HEK293T (cell line): ENCODE results near the gene ZKSCAN5.

ENCODE experiments used
- CTCF ChIA-PET: fragments of 350-600 bp; formaldehyde crosslinking; extraction: SDS; loops from one replicate; lab custom pipeline; 2021; ENCODE audit warnings: antibody characterized with exemption, inconsistent platforms; lab: Yijun Ruan, JAX
- POLR2A ChIA-PET: fragments of 350-600 bp; formaldehyde crosslinking; extraction: SDS; loops from one replicate; lab custom pipeline; 2020; ENCODE audit warnings: antibody characterized with exemption, inconsistent platforms; lab: Yijun Ruan, JAX
- DNase-seq: peaks from one replicate; pipeline ENCODE4 v3.0.0; 2012; ENCODE audit warnings: mixed read lengths; ENCODE audit errors: extremely low spot score
- ARNT ChIP-seq: fragments of 450-650 bp; IDR thresholded peaks from 2 replicates; pipeline ENCODE4 v1.6.1; 2017; ENCODE audit warnings: mild to moderate bottlenecking
- BHLHE40 ChIP-seq: fragments of 450-650 bp; IDR thresholded peaks from 2 replicates; pipeline ENCODE4 v1.6.1; 2016; ENCODE audit warnings: mild to moderate bottlenecking, moderate library complexity, borderline replicate concordance
- CTBP1 ChIP-seq: fragments of 450-650 bp; IDR thresholded peaks from 2 replicates; pipeline ENCODE4 v1.6.1; 2016; ENCODE audit warnings: borderline replicate concordance
- ELF4 ChIP-seq: fragments of 450-650 bp; IDR thresholded peaks from 2 replicates; pipeline ENCODE4 v1.6.1; 2017; ENCODE audit warnings: antibody characterized with exemption
- FOXA1 ChIP-seq: fragments of 450-650 bp; IDR thresholded peaks from 2 replicates; pipeline ENCODE4 v1.6.1; 2016; ENCODE audit warnings: mild to moderate bottlenecking
- FOXK2 ChIP-seq: fragments of 450-650 bp; IDR thresholded peaks from 2 replicates; pipeline ENCODE4 v1.6.1; 2016; ENCODE audit warnings: mild to moderate bottlenecking
- FOXM1 ChIP-seq: fragments of 450-650 bp; IDR thresholded peaks from 2 replicates; pipeline ENCODE4 v1.6.1; 2017; ENCODE audit warnings: mild to moderate bottlenecking, borderline replicate concordance
- HDGF ChIP-seq: fragments of 450-650 bp; IDR thresholded peaks from 2 replicates; pipeline ENCODE4 v1.6.1; 2017; ENCODE audit warnings: antibody characterized with exemption, borderline replicate concordance
- L3MBTL2 ChIP-seq: fragments of 450-650 bp; conservative IDR thresholded peaks from 2 replicates; pipeline ENCODE4 v1.6.1; 2016; ENCODE audit warnings: mild to moderate bottlenecking
- LEF1 ChIP-seq: fragments of 450-650 bp; IDR thresholded peaks from 2 replicates; pipeline ENCODE4 v1.6.1; 2017; ENCODE audit warnings: mild to moderate bottlenecking, borderline replicate concordance
- NFRKB ChIP-seq: fragments of 450-650 bp; IDR thresholded peaks from 2 replicates; pipeline ENCODE4 v1.6.1; 2016; ENCODE audit warnings: mild to moderate bottlenecking, moderate library complexity
- PKNOX1 ChIP-seq: fragments of 450-650 bp; IDR thresholded peaks from 2 replicates; pipeline ENCODE4 v1.6.1; 2016
- SP1 ChIP-seq: fragments of 450-650 bp; IDR thresholded peaks from 2 replicates; pipeline ENCODE4 v1.6.1; 2017
- SUZ12 ChIP-seq: fragments of 450-650 bp; IDR thresholded peaks from 2 replicates; pipeline ENCODE4 v1.6.1; 2016; ENCODE audit warnings: mild to moderate bottlenecking
- TARDBP ChIP-seq: fragments of 450-650 bp; IDR thresholded peaks from 2 replicates; pipeline ENCODE4 v1.6.1; 2016
- ZNF384 ChIP-seq: fragments of 450-650 bp; IDR thresholded peaks from 2 replicates; pipeline ENCODE4 v1.6.1; 2016

Gene ZKSCAN5

GRCh38 chr7:99497766-99498545, 6.5 kb upstream of the ZKSCAN5 start:
- no peak for TF ChIP-seq SP1
- TF ChIP-seq FOXA1: no peak
- TF ChIP-seq NFRKB: no peak
- TF ChIP-seq ZNF384: no peak
- TF ChIP-seq FOXK2: no peak
- TF ChIP-seq BHLHE40: no peak
- TF ChIP-seq PKNOX1: no peak
- no peak for TF ChIP-seq FOXM1
- no peak for TF ChIP-seq SUZ12
- no peak for TF ChIP-seq ARNT
- TF ChIP-seq LEF1: no peak
- TF ChIP-seq TARDBP: no peak
- TF ChIP-seq ELF4: no peak
- TF ChIP-seq L3MBTL2: no peak
- TF ChIP-seq CTBP1: no peak
- no peak for TF ChIP-seq HDGF
- CTCF ChIA-PET: interaction anchor here (0.7 kb wide), 1 partner anchor 148 kb away, joined by 3 read pairs; no protein-coding TSS in a partner anchor
- DNase-seq: no peak
- POLR2A ChIA-PET: interaction anchor here (0.9 kb wide), 1 partner anchor 118 kb away, joined by 3 read pairs; the partner anchor contains the start of gene ZSCAN25

- ChIA-PET POLR2A (interaction anchor here (0.9 kb wide), 1 partner anchor 118 kb away, joined by 3 read pairs; the partner anchor contains the start of gene ZSCAN25), CTCF (no interaction called here)
- peak; percentile 23 for DNase-seq
- TF ChIP-seq HDGF (no peak), L3MBTL2 (no peak), NFRKB (no peak), FOXK2 (no peak), LEF1 (no peak), FOXM1 (no peak), PKNOX1 (no peak), ELF4 (no peak), CTBP1 (no peak), SP1 (no peak), BHLHE40 (no peak), TARDBP (no peak)
Measured at GRCh38 chr7:99498546-99498944, 5.9 kb upstream of the ZKSCAN5 start.

- CTCF ChIA-PET: no interaction called here
- TF ChIP-seq ZNF384: no peak
- no peak for TF ChIP-seq SUZ12
- TF ChIP-seq ARNT: no peak
- TF ChIP-seq SP1: no peak
- no peak for TF ChIP-seq FOXK2
- TF ChIP-seq PKNOX1: no peak
- no peak for TF ChIP-seq L3MBTL2
- TF ChIP-seq LEF1: no peak
- no peak for TF ChIP-seq FOXM1
- no peak for TF ChIP-seq TARDBP
- TF ChIP-seq ELF4: no peak
- no peak for TF ChIP-seq HDGF
- no peak for TF ChIP-seq FOXA1
- TF ChIP-seq NFRKB: no peak
- no peak for TF ChIP-seq BHLHE40
- TF ChIP-seq CTBP1: no peak
- POLR2A ChIA-PET: interaction anchor here (1.2 to 2.0 kb wide), 7 partner anchors 9 to 61 kb away, joined by 3 to 12 read pairs (median 6); partner anchors contain the start of genes CPSF4, FAM200A, PTCD1 and ZNF655
- no peak for DNase-seq
Measured at GRCh38 chr7:99499371-99499720, 5.1 kb upstream of the ZKSCAN5 start.

- ChIA-PET POLR2A (interaction anchor here (0.6 to 2.0 kb wide), 15 partner anchors 9 to 602 kb away, joined by 3 to 12 read pairs (median 5); partner anchors contain the start of genes CPSF4, FAM200A, PTCD1 and ZNF655), CTCF (no interaction called here)
- TF ChIP-seq ELF4: peak; percentile 63
- TF ChIP-seq FOXK2: no peak
- TF ChIP-seq PKNOX1: no peak
- 0 out of 2 replicates have a peak, but pooled peaks have one; percentile 37 for TF ChIP-seq CTBP1
- TF ChIP-seq L3MBTL2: peak; percentile 60; the same call in 1 of the 2 replicates
- DNase-seq: peak; percentile 86
Measured at GRCh38 chr7:99499721-99500636, 4.5 kb upstream of the ZKSCAN5 start, which contains the start of gene ZNF394. TSS of gene ZNF394 (minus strand) at chr7:99500281. CDS start at chr7:99500093, 188 bp downstream.
